ENCODE data around the gene C9orf50. TPM values are rescaled to one million over a fixed set of nuclear protein-coding genes. Genes with fewer than 3 reads are reported as not detected.

Gene C9orf50
- total RNA-seq, 1 donor: not detected

GRCh38 chr9:129562514-129562913, 58.4 kb downstream of the C9orf50 start:
- TF ChIP-seq, protein P1, sequence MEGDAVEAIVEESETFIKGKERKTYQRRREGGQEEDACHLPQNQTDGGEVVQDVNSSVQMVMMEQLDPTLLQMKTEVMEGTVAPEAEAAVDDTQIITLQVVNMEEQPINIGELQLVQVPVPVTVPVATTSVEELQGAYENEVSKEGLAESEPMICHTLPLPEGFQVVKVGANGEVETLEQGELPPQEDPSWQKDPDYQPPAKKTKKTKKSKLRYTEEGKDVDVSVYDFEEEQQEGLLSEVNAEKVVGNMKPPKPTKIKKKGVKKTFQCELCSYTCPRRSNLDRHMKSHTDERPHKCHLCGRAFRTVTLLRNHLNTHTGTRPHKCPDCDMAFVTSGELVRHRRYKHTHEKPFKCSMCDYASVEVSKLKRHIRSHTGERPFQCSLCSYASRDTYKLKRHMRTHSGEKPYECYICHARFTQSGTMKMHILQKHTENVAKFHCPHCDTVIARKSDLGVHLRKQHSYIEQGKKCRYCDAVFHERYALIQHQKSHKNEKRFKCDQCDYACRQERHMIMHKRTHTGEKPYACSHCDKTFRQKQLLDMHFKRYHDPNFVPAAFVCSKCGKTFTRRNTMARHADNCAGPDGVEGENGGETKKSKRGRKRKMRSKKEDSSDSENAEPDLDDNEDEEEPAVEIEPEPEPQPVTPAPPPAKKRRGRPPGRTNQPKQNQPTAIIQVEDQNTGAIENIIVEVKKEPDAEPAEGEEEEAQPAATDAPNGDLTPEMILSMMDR (IDR thresholded peaks at IDR 0.05; ENCODE audit: insufficient read depth, low read depth, low read length): no peak
- DNase-seq (ENCODE audit: low read depth): no peak
- H3K4me3 ChIP-seq (ENCODE audit: low read depth, low read length): no peak overlapping the region

Other genes with a start within 250 kb of the C9orf50 start
- 34.8 and 36.3 TPM in 2 replicates for gene NTMT1, start 5.1 kb upstream of the C9orf50 start, total RNA-seq
- 16.8 and 20.3 TPM in 2 replicates for gene ASB6, start 21.1 kb upstream of the C9orf50 start, total RNA-seq
- gene PRRX2, start 44.5 kb upstream of the C9orf50 start, total RNA-seq: under 0.01 and 1.6 TPM in 2 replicates
- gene PTGES, start 131.9 kb upstream of the C9orf50 start, total RNA-seq: 8.7 and 16.0 TPM in 2 replicates
- gene TOR1B, start 182.1 kb upstream of the C9orf50 start, total RNA-seq: 27.4 and 33.2 TPM in 2 replicates
- gene TOR1A, start 203.0 kb upstream of the C9orf50 start, total RNA-seq: 43.8 and 51.4 TPM in 2 replicates
- 19.3 and 32.4 TPM in 2 replicates for gene C9orf78, start 214.2 kb upstream of the C9orf50 start, total RNA-seq
- gene USP20, start 214.4 kb upstream of the C9orf50 start, total RNA-seq: 7.7 and 10.4 TPM in 2 replicates

Data from fibroblast of villous mesenchyme (primary cell).